ENCODE data around the gene TSPAN17.
"Not testable (repeated sequence)": the region's sequence is repeated elsewhere in the genome, so short reads cannot be mapped to it uniquely, and the experiment has no call there.

The TSPAN17 gene

GRCh38 chr5:176647030-176647842 lies at the start of gene TSPAN17:
Gene TSPAN17, plus strand, starts transcription at chr5:176647484. Its CDS starts 132 bp downstream, at chr5:176647616.
- H3K27me3 ChIP-seq (ENCODE audit: control insufficient read depth in 1 of 2, insufficient read depth in 2 of 2, low read length in 2 of 2), result no peaks in the 10 kb centered on the region
- H3K9ac ChIP-seq (ENCODE audit: low read depth in 1 of 2, low read length in 2 of 2), result peak within 1 kb of the TSS; percentile 80 to 86
- H3K27ac ChIP-seq (ENCODE audit: low read depth, low read length), result peak within 1 kb of the TSS; percentile 32
- no peaks in the 10 kb centered on the region for H3K36me3 ChIP-seq (ENCODE audit: control insufficient read depth in 1 of 2, insufficient read depth in 2 of 2, low read length in 2 of 2)
- peak within 1 kb of the TSS; percentile 84 to 86 for H3K4me3 ChIP-seq (ENCODE audit: low read depth in 1 of 2, low read length in 2 of 2)
- peaks cover 17 to 19% of the 10 kb centered on the region in 2 donors for H3K4me1 ChIP-seq (ENCODE audit: control insufficient read depth in 1 of 2, insufficient read depth in 2 of 2, low read length in 2 of 2)
- H3K9me3 ChIP-seq (ENCODE audit: control insufficient read depth in 1 of 2, low read length in 2 of 2), result no peaks in the 10 kb centered on the region

GRCh38 chr5:176599749-176600430 lies 47.4 kb upstream of the TSPAN17 start:
- H3K4me1 ChIP-seq (ENCODE audit: control insufficient read depth in 1 of 2, insufficient read depth in 2 of 2, low read length in 2 of 2); H3K27ac ChIP-seq (ENCODE audit: low read depth, low read length); H3K4me3 ChIP-seq (ENCODE audit: low read depth in 1 of 2, low read length in 2 of 2); H3K27me3 ChIP-seq (ENCODE audit: control insufficient read depth in 1 of 2, insufficient read depth in 2 of 2, low read length in 2 of 2); H3K9ac ChIP-seq (ENCODE audit: low read depth in 1 of 2, low read length in 2 of 2); H3K36me3 ChIP-seq (ENCODE audit: control insufficient read depth in 1 of 2, insufficient read depth in 2 of 2, low read length in 2 of 2); H3K9me3 ChIP-seq (ENCODE audit: control insufficient read depth in 1 of 2, low read length in 2 of 2): not testable (repeated sequence)

- Histone ChIP-seq H3K9ac (ENCODE audit: low read depth in 1 of 2, low read length in 2 of 2) (no peak overlapping the region), H3K36me3 (ENCODE audit: control insufficient read depth in 1 of 2, insufficient read depth in 2 of 2, low read length in 2 of 2) (no peaks in the 10 kb centered on the region), H3K9me3 (ENCODE audit: control insufficient read depth in 1 of 2, low read length in 2 of 2) (no peaks in the 10 kb centered on the region), H3K4me3 (ENCODE audit: low read depth in 1 of 2, low read length in 2 of 2) (no peak overlapping the region), H3K4me1 (ENCODE audit: control insufficient read depth in 1 of 2, insufficient read depth in 2 of 2, low read length in 2 of 2) (no peaks in the 10 kb centered on the region), H3K27ac (ENCODE audit: low read depth, low read length) (no peak overlapping the region), H3K27me3 (ENCODE audit: control insufficient read depth in 1 of 2, insufficient read depth in 2 of 2, low read length in 2 of 2) (peaks cover 0 to 9% of the 10 kb centered on the region in 2 donors)
These were observed 45.3 kb upstream of the TSPAN17 start for GRCh38 chr5:176601901-176602482.

- H3K4me1 ChIP-seq (ENCODE audit: control insufficient read depth in 1 of 2, insufficient read depth in 2 of 2, low read length in 2 of 2), result no peaks in the 10 kb centered on the region
- H3K4me3 ChIP-seq (ENCODE audit: low read depth in 1 of 2, low read length in 2 of 2), result no peak overlapping the region
- peaks cover 0 to 4% of the 10 kb centered on the region in 2 donors for H3K27me3 ChIP-seq (ENCODE audit: control insufficient read depth in 1 of 2, insufficient read depth in 2 of 2, low read length in 2 of 2)
- no peak overlapping the region for H3K9ac ChIP-seq (ENCODE audit: low read depth in 1 of 2, low read length in 2 of 2)
- H3K9me3 ChIP-seq (ENCODE audit: control insufficient read depth in 1 of 2, low read length in 2 of 2), result no peaks in the 10 kb centered on the region
- H3K27ac ChIP-seq (ENCODE audit: low read depth, low read length), result no peak overlapping the region
- H3K36me3 ChIP-seq (ENCODE audit: control insufficient read depth in 1 of 2, insufficient read depth in 2 of 2, low read length in 2 of 2), result no peaks in the 10 kb centered on the region
These were observed 44.2 kb upstream of the TSPAN17 start for GRCh38 chr5:176603091-176603490.

GRCh38 chr5:176606032-176606431 lies 41.3 kb upstream of the TSPAN17 start:
- Histone ChIP-seq H3K27me3 (ENCODE audit: control insufficient read depth in 1 of 2, insufficient read depth in 2 of 2, low read length in 2 of 2) (peaks cover 4 to 14% of the 10 kb centered on the region in 2 donors), H3K9me3 (ENCODE audit: control insufficient read depth in 1 of 2, low read length in 2 of 2) (no peaks in the 10 kb centered on the region), H3K4me3 (ENCODE audit: low read depth in 1 of 2, low read length in 2 of 2) (no peak overlapping the region), H3K9ac (ENCODE audit: low read depth in 1 of 2, low read length in 2 of 2) (no peak overlapping the region), H3K4me1 (ENCODE audit: control insufficient read depth in 1 of 2, insufficient read depth in 2 of 2, low read length in 2 of 2) (no peaks in the 10 kb centered on the region), H3K36me3 (ENCODE audit: control insufficient read depth in 1 of 2, insufficient read depth in 2 of 2, low read length in 2 of 2) (no peaks in the 10 kb centered on the region), H3K27ac (ENCODE audit: low read depth, low read length) (no peak overlapping the region)

GRCh38 chr5:176606875-176607274 lies 40.4 kb upstream of the TSPAN17 start:
- H3K27ac ChIP-seq (ENCODE audit: low read depth, low read length), result no peak overlapping the region
- H3K9ac ChIP-seq (ENCODE audit: low read depth in 1 of 2, low read length in 2 of 2), result no peak overlapping the region
- H3K36me3 ChIP-seq (ENCODE audit: control insufficient read depth in 1 of 2, insufficient read depth in 2 of 2, low read length in 2 of 2), result no peaks in the 10 kb centered on the region
- H3K4me1 ChIP-seq (ENCODE audit: control insufficient read depth in 1 of 2, insufficient read depth in 2 of 2, low read length in 2 of 2), result no peaks in the 10 kb centered on the region
- no peaks in the 10 kb centered on the region for H3K9me3 ChIP-seq (ENCODE audit: control insufficient read depth in 1 of 2, low read length in 2 of 2)
- no peak overlapping the region for H3K4me3 ChIP-seq (ENCODE audit: low read depth in 1 of 2, low read length in 2 of 2)
- peaks cover 8 to 15% of the 10 kb centered on the region in 2 donors for H3K27me3 ChIP-seq (ENCODE audit: control insufficient read depth in 1 of 2, insufficient read depth in 2 of 2, low read length in 2 of 2)

GRCh38 chr5:176608142-176608705 lies 39.1 kb upstream of the TSPAN17 start:
- H3K27ac ChIP-seq (ENCODE audit: low read depth, low read length), result no peak overlapping the region
- H3K9me3 ChIP-seq (ENCODE audit: control insufficient read depth in 1 of 2, low read length in 2 of 2), result no peaks in the 10 kb centered on the region
- H3K36me3 ChIP-seq (ENCODE audit: control insufficient read depth in 1 of 2, insufficient read depth in 2 of 2, low read length in 2 of 2), result no peaks in the 10 kb centered on the region
- no peak overlapping the region for H3K9ac ChIP-seq (ENCODE audit: low read depth in 1 of 2, low read length in 2 of 2)
- no peak overlapping the region for H3K4me3 ChIP-seq (ENCODE audit: low read depth in 1 of 2, low read length in 2 of 2)
- no peaks in the 10 kb centered on the region for H3K4me1 ChIP-seq (ENCODE audit: control insufficient read depth in 1 of 2, insufficient read depth in 2 of 2, low read length in 2 of 2)
- H3K27me3 ChIP-seq (ENCODE audit: control insufficient read depth in 1 of 2, insufficient read depth in 2 of 2, low read length in 2 of 2), result peaks cover 19 to 23% of the 10 kb centered on the region in 2 donors

GRCh38 chr5:176608937-176609723 lies 38.2 kb upstream of the TSPAN17 start:
- Histone ChIP-seq H3K27ac (ENCODE audit: low read depth, low read length) (no peak overlapping the region), H3K27me3 (ENCODE audit: control insufficient read depth in 1 of 2, insufficient read depth in 2 of 2, low read length in 2 of 2) (peaks cover 19 to 23% of the 10 kb centered on the region in 2 donors), H3K4me1 (ENCODE audit: control insufficient read depth in 1 of 2, insufficient read depth in 2 of 2, low read length in 2 of 2) (no peaks in the 10 kb centered on the region), H3K9ac (ENCODE audit: low read depth in 1 of 2, low read length in 2 of 2) (no peak overlapping the region), H3K36me3 (ENCODE audit: control insufficient read depth in 1 of 2, insufficient read depth in 2 of 2, low read length in 2 of 2) (no peaks in the 10 kb centered on the region), H3K4me3 (ENCODE audit: low read depth in 1 of 2, low read length in 2 of 2) (peak overlapping the region in 1 of 2 donors; percentile 53), H3K9me3 (ENCODE audit: control insufficient read depth in 1 of 2, low read length in 2 of 2) (no peaks in the 10 kb centered on the region)

- H3K27me3 ChIP-seq (ENCODE audit: control insufficient read depth in 1 of 2, insufficient read depth in 2 of 2, low read length in 2 of 2), result peaks cover 19 to 23% of the 10 kb centered on the region in 2 donors
- no peaks in the 10 kb centered on the region for H3K4me1 ChIP-seq (ENCODE audit: control insufficient read depth in 1 of 2, insufficient read depth in 2 of 2, low read length in 2 of 2)
- no peaks in the 10 kb centered on the region for H3K9me3 ChIP-seq (ENCODE audit: control insufficient read depth in 1 of 2, low read length in 2 of 2)
- H3K4me3 ChIP-seq (ENCODE audit: low read depth in 1 of 2, low read length in 2 of 2), result peak within 1 kb of the TSS; percentile 50 to 73
- no peak within 1 kb of the TSS for H3K9ac ChIP-seq (ENCODE audit: low read depth in 1 of 2, low read length in 2 of 2)
- no peaks in the 10 kb centered on the region for H3K36me3 ChIP-seq (ENCODE audit: control insufficient read depth in 1 of 2, insufficient read depth in 2 of 2, low read length in 2 of 2)
- no peak within 1 kb of the TSS for H3K27ac ChIP-seq (ENCODE audit: low read depth, low read length)
These were observed 37.4 kb upstream of the TSPAN17 start, which contains the start of gene GPRIN1 for GRCh38 chr5:176609724-176610434. Gene GPRIN1, minus strand, starts transcription at chr5:176610156. Its CDS starts 10,322 bp downstream, at chr5:176599834.
